ENCODE measurements around the gene C2orf76.

Gene C2orf76

DNA sequence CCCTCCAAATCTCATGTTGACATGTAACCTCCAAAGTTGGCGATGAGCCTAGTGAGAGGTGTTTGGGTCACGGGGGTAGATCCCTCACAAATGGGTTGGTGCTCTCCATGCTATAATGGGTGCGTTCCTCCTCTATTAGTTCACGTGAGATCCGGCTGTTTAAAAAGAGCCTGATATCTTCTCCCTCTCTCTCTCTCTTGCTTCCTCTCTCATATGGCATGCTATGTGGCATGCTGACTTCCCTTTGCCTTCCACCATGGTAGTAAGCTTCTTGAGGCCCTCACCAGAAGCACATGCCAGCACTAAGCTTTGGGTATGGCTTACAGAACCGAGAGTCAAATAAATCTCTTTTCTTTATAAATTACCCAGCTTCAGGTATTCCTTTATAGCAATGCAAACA is 39.2 kb downstream of the C2orf76 start:
- TF ChIP-seq OSR1 (CRISPR knock-in tag; IDR thresholded peaks at IDR 0.05) (no peak), GLIS3 (CRISPR knock-in tag; IDR thresholded peaks at IDR 0.05) (no peak), ISL1 (CRISPR knock-in tag; IDR thresholded peaks at IDR 0.05) (no peak), ZNF8 (CRISPR knock-in tag; IDR thresholded peaks at IDR 0.05) (no peak), RARB (CRISPR knock-in tag; IDR thresholded peaks at IDR 0.05) (no peak), SNAI2 (CRISPR knock-in tag; IDR thresholded peaks at IDR 0.05) (no peak)
- TF ChIP-seq, protein P1, sequence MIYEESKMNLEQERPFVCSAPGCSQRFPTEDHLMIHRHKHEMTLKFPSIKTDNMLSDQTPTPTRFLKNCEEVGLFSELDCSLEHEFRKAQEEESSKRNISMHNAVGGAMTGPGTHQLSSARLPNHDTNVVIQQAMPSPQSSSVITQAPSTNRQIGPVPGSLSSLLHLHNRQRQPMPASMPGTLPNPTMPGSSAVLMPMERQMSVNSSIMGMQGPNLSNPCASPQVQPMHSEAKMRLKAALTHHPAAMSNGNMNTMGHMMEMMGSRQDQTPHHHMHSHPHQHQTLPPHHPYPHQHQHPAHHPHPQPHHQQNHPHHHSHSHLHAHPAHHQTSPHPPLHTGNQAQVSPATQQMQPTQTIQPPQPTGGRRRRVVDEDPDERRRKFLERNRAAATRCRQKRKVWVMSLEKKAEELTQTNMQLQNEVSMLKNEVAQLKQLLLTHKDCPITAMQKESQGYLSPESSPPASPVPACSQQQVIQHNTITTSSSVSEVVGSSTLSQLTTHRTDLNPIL (CRISPR knock-in tag; IDR thresholded peaks at IDR 0.05; ENCODE audit: low read depth), result no peak
- TF ChIP-seq, protein P2, sequence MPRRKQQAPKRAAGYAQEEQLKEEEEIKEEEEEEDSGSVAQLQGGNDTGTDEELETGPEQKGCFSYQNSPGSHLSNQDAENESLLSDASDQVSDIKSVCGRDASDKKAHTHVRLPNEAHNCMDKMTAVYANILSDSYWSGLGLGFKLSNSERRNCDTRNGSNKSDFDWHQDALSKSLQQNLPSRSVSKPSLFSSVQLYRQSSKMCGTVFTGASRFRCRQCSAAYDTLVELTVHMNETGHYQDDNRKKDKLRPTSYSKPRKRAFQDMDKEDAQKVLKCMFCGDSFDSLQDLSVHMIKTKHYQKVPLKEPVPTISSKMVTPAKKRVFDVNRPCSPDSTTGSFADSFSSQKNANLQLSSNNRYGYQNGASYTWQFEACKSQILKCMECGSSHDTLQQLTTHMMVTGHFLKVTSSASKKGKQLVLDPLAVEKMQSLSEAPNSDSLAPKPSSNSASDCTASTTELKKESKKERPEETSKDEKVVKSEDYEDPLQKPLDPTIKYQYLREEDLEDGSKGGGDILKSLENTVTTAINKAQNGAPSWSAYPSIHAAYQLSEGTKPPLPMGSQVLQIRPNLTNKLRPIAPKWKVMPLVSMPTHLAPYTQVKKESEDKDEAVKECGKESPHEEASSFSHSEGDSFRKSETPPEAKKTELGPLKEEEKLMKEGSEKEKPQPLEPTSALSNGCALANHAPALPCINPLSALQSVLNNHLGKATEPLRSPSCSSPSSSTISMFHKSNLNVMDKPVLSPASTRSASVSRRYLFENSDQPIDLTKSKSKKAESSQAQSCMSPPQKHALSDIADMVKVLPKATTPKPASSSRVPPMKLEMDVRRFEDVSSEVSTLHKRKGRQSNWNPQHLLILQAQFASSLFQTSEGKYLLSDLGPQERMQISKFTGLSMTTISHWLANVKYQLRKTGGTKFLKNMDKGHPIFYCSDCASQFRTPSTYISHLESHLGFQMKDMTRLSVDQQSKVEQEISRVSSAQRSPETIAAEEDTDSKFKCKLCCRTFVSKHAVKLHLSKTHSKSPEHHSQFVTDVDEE (CRISPR knock-in tag; IDR thresholded peaks at IDR 0.05), result no peak
- TF ChIP-seq, protein P3, sequence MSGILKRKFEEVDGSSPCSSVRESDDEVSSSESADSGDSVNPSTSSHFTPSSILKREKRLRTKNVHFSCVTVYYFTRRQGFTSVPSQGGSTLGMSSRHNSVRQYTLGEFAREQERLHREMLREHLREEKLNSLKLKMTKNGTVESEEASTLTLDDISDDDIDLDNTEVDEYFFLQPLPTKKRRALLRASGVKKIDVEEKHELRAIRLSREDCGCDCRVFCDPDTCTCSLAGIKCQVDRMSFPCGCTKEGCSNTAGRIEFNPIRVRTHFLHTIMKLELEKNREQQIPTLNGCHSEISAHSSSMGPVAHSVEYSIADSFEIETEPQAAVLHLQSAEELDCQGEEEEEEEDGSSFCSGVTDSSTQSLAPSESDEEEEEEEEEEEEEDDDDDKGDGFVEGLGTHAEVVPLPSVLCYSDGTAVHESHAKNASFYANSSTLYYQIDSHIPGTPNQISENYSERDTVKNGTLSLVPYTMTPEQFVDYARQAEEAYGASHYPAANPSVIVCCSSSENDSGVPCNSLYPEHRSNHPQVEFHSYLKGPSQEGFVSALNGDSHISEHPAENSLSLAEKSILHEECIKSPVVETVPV (CRISPR knock-in tag; IDR thresholded peaks at IDR 0.05), result no peak
- no peak for ATAC-seq

DNA sequence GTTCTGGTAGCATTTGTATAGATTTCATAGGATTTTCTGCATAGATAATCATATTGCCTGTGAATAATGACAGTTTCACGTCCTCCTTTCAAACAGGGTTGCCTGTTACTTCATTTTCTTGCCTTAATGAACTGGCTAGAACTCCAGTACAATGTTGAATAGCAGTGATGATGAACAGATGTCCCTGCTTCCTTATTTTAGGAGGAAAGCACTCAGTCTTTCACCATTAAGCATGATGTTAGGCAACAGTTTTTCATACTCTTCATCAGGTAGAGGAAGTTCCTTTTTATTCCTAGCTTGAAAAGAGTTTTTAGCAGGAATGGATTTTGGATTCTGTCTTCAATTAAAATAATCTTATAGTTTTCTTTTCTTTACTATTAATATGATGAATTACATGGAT is 39.7 kb downstream of the C2orf76 start:
- TF ChIP-seq SNAI2 (CRISPR knock-in tag; IDR thresholded peaks at IDR 0.05), result no peak
- TF ChIP-seq, protein P1 (CRISPR knock-in tag; IDR thresholded peaks at IDR 0.05; ENCODE audit: low read depth), result no peak
- TF ChIP-seq, protein P4, sequence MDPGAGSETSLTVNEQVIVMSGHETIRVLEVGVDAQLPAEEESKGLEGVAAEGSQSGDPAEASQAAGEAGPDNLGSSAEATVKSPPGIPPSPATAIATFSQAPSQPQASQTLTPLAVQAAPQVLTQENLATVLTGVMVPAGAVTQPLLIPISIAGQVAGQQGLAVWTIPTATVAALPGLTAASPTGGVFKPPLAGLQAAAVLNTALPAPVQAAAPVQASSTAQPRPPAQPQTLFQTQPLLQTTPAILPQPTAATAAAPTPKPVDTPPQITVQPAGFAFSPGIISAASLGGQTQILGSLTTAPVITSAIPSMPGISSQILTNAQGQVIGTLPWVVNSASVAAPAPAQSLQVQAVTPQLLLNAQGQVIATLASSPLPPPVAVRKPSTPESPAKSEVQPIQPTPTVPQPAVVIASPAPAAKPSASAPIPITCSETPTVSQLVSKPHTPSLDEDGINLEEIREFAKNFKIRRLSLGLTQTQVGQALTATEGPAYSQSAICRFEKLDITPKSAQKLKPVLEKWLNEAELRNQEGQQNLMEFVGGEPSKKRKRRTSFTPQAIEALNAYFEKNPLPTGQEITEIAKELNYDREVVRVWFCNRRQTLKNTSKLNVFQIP (CRISPR knock-in tag; IDR thresholded peaks at IDR 0.05; ENCODE audit: borderline replicate concordance, low read depth), result no peak
- no peak for TF ChIP-seq ZNF8 (CRISPR knock-in tag; IDR thresholded peaks at IDR 0.05)
- TF ChIP-seq ARNTL (CRISPR knock-in tag; IDR thresholded peaks at IDR 0.05; ENCODE audit: borderline replicate concordance, low read depth), result no peak
- no peak for TF ChIP-seq TOX (CRISPR knock-in tag; IDR thresholded peaks at IDR 0.05; ENCODE audit: borderline replicate concordance)
- TF ChIP-seq ISL1 (CRISPR knock-in tag; IDR thresholded peaks at IDR 0.05), result no peak
- TF ChIP-seq ZFP3 (CRISPR knock-in tag; IDR thresholded peaks at IDR 0.05), result no peak
- no peak for TF ChIP-seq RARB (CRISPR knock-in tag; IDR thresholded peaks at IDR 0.05)
- no peak for TF ChIP-seq PPARA (CRISPR knock-in tag; IDR thresholded peaks at IDR 0.05; ENCODE audit: borderline replicate concordance)
- TF ChIP-seq OSR1 (CRISPR knock-in tag; IDR thresholded peaks at IDR 0.05), result no peak
- TF ChIP-seq ESRRG (CRISPR knock-in tag; IDR thresholded peaks at IDR 0.05), result no peak
- TF ChIP-seq ZC3H10 (CRISPR knock-in tag; IDR thresholded peaks at IDR 0.05), result no peak
- no peak for ATAC-seq

GRCh38 chr2:119324685-119325270 is 41.9 kb downstream of the C2orf76 start:
- ATAC-seq, result no peak
- TF ChIP-seq, protein P4 (CRISPR knock-in tag; IDR thresholded peaks at IDR 0.05; ENCODE audit: borderline replicate concordance, low read depth), result no peak
- TF ChIP-seq CSDC2 (CRISPR knock-in tag; IDR thresholded peaks at IDR 0.05) (no peak), ZFP3 (CRISPR knock-in tag; IDR thresholded peaks at IDR 0.05) (no peak), TCF4 (CRISPR knock-in tag; IDR thresholded peaks at IDR 0.05; ENCODE audit: borderline replicate concordance) (no peak), ZFP30 (CRISPR knock-in tag; IDR thresholded peaks at IDR 0.05) (no peak), BACH2 (CRISPR knock-in tag; IDR thresholded peaks at IDR 0.05; ENCODE audit: borderline replicate concordance) (no peak), ZC3H10 (CRISPR knock-in tag; IDR thresholded peaks at IDR 0.05) (no peak), ISL1 (CRISPR knock-in tag; IDR thresholded peaks at IDR 0.05) (no peak), PATZ1 (CRISPR knock-in tag; IDR thresholded peaks at IDR 0.05; ENCODE audit: borderline replicate concordance) (no peak), ZNF565 (CRISPR knock-in tag; conservative IDR thresholded peaks at IDR 0.05; ENCODE audit: low read depth) (no peak), ZNF70 (CRISPR knock-in tag; IDR thresholded peaks at IDR 0.05) (no peak)
- TF ChIP-seq, protein P1 (CRISPR knock-in tag; IDR thresholded peaks at IDR 0.05; ENCODE audit: low read depth), result no peak
